ENCODE data around the gene COA1.
A peak's percentile ranks its signal among the peaks of the same experiment; 100 is the strongest.
"Not testable (repeated sequence)": the region's sequence is repeated elsewhere in the genome, so short reads cannot be mapped to it uniquely, and the experiment has no call there.

The COA1 gene, protein sequence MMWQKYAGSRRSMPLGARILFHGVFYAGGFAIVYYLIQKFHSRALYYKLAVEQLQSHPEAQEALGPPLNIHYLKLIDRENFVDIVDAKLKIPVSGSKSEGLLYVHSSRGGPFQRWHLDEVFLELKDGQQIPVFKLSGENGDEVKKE

DNA sequence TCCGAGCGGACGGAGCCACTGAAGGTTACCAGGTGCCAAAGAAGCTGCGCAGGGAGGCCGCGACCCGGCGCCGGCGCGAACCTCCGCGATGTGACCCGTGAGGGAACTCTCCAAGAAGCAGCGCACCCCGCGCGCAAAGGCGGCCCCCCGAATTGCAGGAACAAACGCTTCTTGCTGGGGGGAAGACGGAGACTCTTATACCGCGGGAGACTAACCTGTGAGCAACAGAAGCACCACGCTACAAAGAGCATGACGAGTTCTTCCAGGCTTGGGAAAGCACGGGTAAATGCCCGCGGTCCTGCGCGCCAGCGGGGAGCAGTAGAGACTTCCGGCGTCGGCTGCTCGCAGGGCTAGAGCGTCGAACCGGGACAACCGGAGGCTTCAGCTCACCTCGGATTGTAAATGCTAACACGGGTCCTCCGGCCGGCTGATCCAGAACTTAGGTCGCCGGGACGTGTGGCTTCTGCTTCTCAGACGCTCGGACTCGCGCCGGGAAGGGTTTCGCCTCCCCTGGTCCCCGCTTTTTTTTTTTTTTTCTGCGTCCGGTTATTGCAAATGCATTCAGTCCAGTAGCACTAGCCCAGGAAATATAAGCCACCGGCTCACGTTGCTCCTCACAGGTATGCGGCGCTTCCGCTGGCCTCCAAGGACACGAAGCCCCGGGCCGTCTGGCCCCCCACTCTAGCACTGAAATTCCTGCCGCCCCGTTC is at the start of gene COA1:
Gene COA1 (minus strand): TSS at position 310 of the 710 bp plus-strand sequence. CDS start 80,909 bp downstream, outside the sequence.
- DNase-seq (ENCODE audit: low read depth) = peak; percentile 68

DNA sequence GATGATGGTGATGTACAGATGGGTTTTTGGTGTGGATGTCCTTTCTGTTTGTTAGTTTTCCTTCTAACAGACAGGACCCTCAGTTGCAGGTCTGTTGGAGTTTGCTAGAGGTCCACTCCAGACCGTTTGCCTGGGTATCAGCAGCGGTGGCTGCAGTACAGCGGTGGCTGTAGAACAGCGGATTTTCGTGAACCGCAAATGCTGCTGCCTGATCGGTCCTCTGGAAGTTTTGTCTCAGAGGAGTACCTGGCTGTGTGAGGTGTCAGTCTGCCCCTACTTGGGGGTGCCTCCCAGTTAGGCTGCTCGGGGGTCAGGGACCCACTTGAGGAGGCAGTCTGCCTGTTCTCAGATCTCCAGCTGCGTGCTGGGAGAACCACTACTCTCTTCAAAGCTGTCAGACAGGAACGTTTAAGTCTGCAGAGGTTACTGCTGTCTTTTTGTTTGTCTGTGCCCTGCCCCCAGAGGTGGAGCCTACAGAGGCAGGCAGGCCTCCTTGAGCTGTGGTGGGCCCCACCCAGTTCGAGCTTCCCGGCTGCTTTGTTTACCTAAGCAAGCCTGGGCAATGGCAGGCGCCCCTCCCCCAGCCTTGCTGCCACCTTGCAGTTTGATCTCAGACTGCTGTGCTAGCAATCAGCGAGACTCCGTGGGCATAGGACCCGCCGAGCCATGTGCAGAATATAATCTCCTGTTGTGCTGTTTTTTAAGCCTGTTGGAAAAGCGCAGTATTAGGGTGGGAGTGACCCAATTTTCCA is 49.1 kb upstream of the COA1 start:
- DNase-seq (ENCODE audit: low read depth) = not testable (repeated sequence)

DNA sequence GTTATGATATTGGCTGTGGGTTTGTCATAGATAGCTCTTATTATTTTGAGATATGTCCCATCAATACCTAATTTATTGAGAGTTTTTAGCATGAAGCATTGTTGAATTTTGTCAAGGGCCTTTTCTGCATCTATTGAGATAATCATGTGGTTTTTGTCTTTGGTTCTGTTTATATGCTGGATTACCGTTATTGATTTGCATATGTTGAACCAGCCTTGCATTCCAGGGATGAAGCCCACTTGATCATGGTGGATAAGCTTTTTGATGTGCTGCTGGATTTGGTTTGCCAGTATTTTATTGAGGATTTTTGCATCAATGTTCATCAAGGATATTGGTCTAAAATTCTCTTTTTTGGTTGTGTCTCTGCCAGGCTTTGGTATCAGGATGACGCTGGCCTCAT is 45.9 kb upstream of the COA1 start:
- not testable (repeated sequence) for DNase-seq (ENCODE audit: low read depth)

DNA sequence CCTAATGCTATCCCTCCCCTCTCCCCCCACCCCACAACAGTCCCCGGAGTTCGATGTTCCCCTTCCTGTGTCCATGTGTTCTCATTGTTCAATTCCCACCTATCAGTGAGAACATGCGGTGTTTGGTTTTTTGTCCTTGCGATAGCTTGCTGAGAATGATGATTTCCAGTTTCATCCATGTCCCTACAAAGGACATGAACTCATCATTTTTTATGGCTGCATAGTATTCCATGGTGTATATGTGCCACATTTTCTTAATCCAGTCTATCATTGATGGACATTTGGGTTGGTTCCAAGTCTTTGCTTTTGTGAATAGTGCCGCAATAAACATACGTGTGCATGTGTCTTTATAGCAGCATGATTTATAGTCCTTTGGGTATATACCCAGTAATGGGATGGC is 43.9 kb upstream of the COA1 start:
- DNase-seq (ENCODE audit: low read depth) = not testable (repeated sequence)

DNA sequence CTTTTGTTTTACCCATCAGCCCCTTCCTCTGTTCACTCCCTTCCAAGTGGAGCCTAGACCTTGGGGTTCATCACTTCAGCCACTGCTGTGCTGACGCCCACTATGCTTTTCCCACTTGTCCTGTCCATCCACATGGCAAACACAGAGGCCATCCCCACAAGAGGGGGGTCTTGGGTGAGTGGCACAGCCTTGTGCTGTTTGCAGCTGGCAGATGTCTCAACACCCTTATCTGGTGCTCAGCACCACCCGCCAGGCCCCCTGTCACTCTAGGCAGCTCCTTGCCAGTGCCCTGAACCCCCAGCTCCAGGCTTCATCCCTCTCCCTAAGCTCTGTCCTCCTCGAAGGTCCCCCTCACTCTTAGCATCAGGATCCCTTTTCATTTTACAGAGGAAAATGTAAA is 42.2 kb upstream of the COA1 start:
- no peak for DNase-seq (ENCODE audit: low read depth)

DNA sequence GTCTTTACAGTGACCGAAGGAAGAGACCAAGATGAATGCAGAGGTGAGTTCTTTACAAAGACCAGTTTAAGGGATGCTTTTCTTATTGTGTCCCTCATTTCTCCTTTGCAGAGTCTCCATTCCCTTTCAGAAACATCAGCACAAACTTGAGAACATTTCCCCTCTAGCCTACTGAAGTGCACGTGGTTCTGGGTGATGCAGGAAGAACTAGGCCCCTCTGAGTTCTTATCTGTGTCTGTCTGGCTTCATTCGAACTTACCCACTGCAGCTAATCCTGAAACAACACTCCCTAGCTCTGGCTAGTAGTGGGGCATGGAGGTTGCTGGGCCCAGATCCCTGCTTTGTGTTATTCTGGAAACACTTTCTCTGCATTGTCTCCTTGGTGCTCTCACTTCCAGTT is 41.8 kb upstream of the COA1 start:
- DNase-seq (ENCODE audit: low read depth) = no peak

DNA sequence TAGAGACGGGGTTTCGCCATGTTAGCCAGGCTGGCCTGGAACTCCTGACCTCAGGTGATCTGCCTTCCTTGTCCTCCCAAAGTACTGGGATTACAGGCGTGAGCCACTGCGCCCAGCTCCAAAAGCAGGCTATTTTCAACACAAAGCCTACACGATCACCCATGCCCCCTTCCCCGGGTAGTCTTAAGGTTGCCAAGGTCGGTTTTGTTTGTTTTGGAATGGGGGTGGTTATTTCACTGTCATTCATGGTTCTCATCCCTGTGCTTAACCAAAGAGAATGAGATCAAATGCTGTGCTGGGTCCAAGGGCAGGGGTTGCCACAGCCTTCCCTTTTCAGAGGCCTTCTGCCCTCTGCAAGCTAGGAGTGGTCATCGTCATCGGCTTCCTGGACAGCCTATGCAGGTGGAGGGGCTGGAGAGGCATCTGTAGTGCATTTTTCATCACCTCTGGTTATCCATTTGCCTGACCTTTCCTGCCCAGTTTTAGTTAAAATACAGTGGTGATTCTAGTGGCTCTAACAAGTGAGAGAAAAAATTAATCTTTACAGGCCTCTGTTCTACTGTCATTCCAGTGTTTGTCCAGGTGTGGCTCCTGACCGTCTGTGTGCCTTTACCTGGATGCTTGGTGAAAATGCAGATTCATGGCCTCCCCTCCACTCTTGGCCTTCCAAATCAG is 40.6 kb upstream of the COA1 start:
- no peak for DNase-seq (ENCODE audit: low read depth)

DNA sequence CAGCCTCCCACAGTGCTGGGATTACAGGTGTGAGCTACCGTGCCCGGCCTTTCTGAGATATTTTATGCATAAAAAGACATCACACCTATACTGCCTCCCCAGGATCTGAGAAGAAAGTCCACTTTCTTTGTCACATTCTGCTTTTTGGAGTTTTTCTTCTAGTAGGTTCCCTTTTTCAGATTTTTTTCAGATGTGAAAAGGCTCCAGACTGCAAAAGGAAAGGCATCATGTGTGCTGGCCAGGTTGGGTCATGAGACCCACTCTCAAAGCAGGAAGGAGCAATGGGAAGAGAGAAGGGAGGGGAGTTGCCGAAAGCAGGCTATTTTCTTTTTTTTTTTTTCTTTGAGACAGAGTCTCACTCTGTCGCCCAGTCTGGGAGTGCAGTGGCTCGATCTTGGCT is 40.0 kb upstream of the COA1 start:
- no peak for DNase-seq (ENCODE audit: low read depth)

DNA sequence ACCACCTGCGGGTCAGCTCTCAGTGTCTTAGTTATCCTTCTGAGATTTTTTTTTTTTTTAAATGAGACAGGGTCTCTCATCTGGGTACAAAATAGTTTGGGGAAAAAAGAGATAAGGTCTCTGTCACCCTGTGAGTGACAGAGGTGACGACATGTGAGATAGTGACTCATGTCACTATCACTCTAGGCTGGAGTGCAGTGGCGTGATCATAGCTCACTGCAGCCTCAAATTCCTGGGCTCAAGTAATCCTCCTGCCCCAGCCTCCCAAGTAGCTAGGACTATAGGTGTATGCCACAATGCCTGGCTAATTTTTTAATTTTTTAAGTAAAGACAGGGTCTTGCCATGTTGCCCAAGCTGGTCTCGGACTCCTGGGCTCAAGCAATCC is 39.6 kb upstream of the COA1 start:
- no peak for DNase-seq (ENCODE audit: low read depth)

DNA sequence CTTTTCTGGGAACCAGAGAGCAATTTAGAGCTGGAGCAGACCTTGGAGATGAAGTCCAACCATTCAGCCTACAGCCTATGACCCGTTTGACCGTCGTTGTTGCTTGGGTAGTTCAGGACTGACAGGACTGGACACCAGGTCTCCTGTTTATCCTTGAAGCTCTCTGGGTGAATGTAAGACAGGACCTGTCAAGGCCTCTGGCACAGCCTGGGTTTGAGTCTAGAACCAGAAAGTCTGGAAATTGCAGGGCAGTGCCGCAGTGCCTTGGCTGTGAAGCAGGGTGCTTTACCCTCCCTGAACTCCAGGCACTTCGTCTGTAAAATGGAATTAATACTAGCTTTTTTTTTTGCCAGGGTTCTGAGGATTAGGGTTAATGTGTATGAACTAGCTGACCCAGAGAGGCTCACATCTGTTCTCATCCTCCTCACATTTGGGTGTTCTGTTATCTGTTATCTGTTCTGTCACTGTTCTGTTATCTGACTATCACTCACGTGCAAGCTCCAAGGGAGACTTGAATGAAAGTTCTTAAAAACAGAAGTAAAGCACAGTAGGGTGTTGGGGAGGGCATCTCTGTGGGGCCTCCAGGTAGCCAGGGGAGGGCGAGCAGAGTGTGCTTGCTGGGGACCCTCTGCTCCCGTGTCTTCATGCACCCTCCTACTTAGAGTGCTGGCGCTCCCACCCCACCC is 39.0 kb upstream of the COA1 start:
- DNase-seq (ENCODE audit: low read depth) = no peak

DNA sequence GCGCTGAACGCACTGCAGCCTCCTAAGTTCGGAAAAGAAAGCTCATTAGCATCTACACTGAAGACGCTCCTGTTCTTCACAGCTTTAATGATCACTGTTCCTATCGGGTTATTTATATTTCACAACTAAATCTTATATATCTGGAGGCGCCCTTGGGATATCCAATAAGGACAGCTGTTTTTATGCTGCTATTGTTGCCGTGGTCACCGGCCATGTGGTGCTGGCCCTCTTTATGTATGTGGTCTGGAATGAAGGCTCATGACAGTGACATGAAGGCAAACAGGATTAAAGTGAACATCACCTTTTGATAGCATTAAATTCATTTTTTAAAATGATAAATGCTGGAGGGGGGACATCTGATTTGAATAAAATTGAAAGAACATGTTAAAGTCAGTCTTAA is 38.0 kb upstream of the COA1 start:
- no peak for DNase-seq (ENCODE audit: low read depth)

DNA sequence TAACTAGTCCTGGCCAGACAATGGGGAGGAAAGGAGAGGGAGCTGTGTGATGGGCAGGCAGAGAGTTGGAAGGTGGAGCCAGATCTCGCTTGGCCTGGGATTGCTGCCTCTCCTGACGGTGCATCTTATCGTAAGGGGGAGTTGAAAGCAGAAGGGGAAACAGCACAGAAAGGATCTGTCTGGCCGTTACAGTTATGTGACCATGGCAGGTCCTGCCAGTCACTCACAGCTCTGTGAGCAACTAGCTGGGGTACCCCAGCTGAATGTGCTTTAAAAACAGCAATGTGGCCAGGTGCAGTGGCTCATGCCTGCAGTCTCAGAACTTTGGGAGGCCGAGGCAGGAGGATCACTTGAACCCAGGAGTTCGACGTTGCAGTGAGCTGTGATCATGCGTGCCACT is 37.2 kb upstream of the COA1 start:
- no peak for DNase-seq (ENCODE audit: low read depth)

DNA sequence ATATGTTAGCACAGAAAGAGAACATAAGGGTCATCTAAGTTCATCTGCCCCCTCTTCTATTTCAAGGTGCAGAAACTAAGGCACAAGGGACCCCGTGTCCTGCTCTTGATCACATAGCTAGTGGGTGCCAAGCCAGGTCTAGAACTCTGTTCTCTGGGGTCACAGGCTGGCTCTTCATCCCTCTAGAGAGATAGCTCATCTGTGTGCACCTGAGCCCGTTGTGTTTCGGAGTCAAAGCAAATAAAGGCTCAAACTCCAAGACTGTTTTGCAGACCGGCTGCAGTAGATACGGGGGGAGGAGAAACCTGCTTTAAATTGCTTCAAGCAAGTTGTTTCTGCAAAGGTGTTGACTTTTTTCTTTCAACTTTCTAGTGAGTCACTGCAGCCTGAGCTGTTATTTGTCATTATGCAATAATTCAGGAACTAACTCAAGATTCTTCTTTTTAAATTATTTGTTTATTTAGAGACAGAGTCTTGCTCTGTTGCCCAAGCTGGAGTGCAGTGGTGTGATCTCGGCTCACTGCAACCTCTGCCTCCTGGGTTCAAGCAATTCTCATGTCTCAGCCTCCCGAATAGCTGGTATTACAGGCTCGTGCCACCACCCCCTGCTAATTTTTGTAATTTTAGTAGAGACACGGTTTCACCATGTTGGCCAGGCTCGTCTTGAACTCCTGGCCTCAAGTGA is 35.6 kb upstream of the COA1 start:
- no peak for DNase-seq (ENCODE audit: low read depth)

DNA sequence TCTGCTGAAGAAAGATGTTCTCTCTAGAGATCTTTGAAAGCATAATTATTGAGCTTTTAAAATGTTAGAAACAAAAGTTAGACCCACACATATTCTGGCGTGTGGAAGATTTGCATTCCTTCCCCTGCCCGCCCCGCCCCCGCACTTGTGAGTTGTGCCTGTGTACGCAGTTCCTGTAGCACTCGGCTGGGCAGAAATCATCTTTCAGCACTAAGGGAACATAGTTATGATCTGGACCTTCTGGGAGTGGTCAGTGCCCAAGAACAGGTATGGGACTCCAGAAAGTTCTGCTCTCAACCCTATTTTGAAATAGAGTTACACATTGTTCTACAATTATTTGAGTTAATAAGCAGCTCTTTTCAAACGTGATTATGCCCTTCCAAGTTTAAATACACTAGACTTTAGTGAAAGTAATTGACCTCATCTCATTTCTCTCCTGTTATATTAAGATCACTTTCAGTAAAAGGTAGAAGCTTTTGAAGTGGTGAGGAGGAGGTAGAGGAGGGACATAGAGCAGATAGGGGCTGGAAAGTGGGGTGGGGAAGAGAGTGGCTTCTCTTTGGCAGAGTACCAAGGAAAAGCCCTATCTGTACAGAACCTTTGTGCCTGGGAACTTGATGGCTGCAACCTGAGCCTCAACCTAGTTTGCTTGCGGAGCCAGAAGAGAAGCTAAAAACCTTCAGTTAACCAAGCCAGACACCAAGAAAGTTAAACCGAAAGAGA is 34.9 kb upstream of the COA1 start:
- no peak for DNase-seq (ENCODE audit: low read depth)

DNA sequence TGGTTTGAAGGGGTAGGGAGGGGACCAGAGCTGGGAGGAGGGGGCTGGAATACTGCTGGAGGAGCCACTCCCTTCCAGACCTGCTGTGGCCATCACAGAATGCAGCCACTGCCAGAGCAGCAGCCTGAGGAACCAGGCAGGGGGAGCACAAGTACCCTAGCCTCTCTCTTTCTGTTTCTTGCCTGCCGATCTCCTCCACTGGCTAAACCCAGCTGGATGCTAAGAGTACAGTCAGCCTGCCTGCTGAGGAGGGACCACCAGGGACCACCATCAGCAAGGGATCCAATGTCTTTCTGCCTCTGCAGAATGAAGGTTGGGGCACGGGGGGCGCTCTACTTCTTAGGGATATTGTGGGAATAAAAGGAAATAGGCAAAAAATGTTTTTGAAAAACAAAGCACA is 33.9 kb upstream of the COA1 start:
- no peak for DNase-seq (ENCODE audit: low read depth)

DNA sequence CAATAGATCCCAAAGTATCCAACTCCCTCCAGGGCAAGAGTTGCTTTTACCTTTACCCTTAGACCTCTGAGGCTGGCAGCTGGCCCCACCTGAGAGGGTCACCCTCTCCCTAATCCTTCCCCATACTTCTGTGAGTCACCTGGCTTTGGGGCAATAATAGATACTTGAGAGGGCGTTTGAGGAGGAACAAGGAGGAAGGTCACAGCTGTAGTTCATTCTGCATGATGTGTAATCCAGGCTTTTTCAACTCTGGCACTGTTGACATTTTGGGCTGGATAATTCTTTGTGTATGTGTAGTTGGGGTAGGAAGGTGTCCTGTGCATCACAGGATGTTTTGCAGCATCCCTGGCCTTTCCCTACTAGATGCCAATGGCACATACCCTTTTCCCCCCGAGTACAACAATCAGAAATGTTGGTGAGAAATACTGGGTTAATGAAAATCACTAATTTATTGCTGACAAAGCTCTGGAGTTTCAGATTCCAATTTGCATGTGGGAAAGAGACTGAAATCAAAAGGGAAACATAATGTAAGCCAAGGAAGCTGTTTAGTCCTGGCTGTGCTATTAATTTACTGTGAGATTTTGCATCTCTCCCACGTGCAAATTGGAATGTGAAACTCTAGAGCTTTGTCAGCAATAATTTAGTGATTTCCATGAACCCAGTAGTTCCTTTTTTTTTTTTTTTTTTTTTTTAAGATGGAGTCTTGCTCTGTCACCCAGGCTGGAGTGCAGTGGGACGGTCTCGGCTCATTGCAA is 32.8 kb upstream of the COA1 start:
- DNase-seq (ENCODE audit: low read depth) = no peak

DNA sequence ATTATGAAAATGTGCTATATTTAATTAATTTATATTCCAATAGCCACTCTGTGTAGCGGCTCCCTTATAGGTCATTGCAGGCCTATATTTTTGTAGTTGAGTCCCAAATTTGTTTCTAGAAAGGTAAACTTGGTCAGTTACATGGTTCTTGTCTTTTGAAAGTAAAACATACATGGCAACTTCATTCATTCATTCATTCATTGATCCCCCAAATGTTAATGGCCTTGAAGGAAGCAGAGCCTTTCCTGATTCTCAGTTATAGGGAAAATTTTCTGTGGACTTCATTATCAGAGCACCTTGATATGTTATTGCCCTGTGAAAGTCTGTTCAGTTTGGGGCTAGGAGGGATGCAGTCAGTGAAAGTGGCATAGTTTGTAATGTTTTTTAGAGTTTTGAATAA is 32.1 kb upstream of the COA1 start:
- DNase-seq (ENCODE audit: low read depth) = no peak

DNA sequence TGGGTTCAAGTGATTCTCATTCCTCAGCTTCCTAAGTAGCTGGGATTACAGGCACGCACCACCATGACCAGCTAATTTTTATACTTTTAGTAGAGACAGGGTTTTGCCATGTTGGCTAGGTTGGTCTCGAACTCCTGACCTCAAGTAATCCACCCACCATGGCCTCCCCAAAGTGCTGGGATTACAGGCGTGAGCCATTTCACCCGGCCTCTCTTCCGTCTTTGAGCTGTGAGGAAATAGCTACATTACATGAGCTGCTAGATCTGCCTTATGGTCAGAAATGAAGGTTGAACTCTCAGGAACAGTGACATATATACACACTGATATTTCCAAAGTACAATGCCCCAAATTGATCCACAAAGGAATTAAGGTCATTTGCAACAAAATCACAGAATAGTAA is 31.5 kb upstream of the COA1 start:
- DNase-seq (ENCODE audit: low read depth) = no peak

DNA sequence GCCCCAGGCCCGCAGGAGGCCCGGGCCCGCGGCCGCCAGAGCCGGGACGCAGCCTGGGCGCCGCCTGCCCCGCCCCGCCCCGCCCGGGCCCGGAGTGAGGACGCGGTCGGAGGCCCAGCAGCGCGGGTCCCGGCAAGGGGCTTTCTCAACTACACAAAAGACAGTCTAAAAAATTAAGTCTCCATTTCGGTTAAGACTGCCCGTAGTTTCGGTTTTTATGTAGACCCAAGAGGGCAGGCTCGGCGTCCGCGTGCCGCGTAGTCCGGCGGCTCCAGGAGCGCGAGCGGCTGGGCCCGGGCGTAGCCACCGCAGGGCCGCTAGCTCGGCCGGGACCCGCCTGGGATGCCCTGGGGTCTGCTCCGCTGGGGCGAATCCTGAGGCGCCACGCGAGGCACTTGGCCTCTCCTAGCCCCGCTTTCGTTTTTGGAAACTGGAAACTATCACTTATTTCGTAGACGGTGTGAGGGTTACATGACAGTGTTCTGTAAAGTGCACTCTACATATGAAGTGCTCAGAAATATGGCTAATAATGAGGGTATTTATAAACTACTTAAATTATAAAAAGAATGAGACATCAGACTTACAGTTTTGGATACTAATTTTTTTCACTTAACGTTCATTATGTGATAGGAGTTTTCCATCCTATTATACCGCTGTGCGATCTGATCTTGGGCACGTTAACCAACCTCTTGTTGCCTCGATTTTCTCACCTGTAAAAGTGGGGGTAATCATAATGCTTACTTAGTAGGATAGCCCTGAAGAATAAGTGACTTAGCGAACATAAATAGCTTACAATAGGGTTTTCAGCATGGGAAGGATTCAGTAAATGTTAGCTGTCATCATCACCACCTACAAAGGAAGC is 29.7 kb upstream of the COA1 start:
- peak; percentile 16 for DNase-seq (ENCODE audit: low read depth)
